ENCODE data around the gene IL16.
A peak's percentile ranks its signal among the peaks of the same experiment; 100 is the strongest.
"Not testable (repeated sequence)": the region's sequence is repeated elsewhere in the genome, so short reads cannot be mapped to it uniquely, and the experiment has no call there.

IL16 gene

DNA sequence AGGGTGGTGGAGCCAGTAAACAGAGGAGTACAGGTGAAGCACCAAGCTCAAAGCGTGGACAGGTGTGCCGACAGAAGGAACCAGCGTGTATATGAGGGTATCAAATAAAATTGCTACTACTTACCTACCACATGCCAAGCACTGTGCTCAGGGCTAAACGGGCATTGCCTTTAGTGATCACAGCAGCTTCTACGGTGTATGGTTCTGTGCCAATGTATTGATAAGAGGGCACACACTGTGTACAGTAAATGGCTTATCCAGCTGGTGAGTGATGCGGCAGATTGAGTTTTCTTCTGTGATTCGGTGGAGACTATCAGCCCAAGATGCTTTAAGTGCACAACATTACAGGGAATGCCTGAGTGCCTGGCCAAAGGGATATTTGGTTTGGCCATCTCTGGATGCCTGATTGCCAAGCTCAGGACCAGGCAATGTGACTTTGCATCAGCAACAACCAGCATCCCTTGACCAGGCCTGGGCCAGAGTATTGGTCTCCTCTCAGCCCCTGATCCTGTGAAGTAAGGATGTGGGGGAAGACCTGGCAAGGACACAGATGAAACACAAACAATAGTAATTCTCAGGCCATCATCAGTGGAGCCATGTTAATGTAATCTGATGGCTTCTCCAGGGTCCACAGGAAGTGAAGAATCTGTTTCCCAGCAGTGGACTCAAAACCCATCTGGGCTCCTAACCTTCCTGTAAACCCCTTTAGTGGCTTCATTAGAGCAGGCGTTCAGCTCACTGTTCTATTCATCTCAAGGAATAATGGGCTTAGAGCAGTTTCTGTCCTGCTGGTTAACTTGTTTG lies 113.2 kb downstream of the IL16 start:
- H3K4me3 ChIP-seq (ENCODE audit: low read depth, low read length) = no peak overlapping the region

DNA sequence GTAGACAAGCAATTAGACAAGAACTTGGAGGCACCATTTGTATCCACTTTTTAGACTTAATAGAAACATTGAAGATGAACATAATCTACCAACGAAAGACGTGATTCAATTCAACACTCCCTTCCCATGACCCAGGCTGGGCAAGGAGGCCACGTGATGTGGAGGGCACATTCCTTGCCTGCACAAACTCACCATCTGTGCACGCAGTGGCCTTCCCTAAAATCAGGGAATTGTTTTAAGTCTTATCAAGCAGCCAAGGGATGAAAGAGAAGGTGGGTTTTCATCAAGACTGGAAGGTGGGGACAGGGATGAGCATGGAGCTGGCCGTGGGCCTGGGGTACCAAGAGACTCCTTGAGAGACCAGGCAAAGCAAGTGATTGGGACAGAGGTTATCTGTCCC lies 113.8 kb downstream of the IL16 start:
- H3K4me3 ChIP-seq (ENCODE audit: low read depth, low read length) = no peak overlapping the region

DNA sequence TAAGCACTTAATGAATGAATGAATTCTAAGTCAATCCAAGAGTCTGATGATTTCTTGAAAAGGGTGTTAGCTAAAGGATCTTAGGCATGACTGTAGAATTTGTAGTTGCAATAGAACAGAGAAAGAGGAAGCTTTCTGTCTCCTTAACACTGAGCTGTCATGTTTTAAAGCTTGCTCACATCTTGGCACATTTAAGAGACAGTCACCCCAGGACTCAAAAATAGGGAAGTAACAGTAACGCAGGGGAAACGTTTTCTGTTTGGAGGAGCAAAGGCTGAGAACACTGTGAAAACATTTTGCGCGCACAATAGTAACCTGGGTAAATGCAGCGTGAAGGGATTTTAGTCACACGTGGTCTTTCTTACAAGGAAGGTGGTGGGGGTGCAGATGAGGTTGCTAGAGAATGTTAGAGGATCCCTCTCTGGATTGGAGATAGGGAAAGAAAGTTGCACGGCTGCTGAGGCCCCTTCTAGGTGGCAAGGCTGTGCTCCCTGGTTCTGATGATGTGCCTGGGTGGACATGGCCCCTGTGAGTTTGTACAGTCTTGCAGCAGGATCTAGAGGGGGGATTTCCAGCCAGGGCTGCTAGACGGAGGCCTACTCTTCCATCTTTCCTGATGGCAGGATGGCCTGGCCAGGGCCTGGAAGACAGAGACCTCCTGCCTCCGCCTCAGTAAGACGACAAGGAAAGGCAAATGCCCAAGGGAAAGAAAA lies 115.2 kb downstream of the IL16 start:
- no peak overlapping the region for H3K4me3 ChIP-seq (ENCODE audit: low read depth, low read length)

DNA sequence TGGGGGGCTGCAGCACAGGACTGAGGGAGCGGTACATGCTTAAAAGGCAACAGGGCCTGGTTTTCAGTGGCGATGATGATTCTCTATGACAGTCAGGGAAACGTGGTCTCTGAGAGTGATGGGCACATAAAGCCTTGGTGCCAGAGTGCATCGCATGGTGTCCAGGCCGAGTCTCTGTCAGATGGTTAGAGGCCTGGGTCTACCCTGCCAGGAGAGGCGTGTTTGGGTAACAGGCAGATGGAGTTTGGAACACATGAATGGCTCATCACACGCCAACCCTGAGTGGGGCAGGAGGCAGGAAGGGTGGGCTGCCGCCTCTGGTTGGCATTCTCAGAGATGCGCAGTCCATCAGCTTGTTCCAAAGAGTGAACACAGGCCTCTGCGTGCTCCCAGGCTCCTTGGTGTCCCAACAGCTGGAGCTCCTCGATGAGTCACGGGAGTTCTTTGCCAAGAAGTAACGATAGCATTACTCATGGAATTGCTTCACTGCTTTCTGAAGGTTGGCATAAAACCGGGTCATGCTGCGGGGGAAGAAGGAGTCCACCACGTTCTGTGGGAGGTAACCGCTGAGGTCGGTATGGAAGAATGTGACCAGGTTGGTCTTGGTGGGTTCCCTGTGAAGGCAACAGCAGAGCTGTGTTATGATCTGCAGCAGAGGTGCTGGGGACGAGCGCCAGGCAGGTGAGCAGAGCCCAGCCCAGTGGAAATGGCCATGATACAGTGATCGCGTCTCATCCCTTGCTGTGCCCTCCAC lies 116.3 kb downstream of the IL16 start:
- no peak overlapping the region for H3K4me3 ChIP-seq (ENCODE audit: low read depth, low read length)

DNA sequence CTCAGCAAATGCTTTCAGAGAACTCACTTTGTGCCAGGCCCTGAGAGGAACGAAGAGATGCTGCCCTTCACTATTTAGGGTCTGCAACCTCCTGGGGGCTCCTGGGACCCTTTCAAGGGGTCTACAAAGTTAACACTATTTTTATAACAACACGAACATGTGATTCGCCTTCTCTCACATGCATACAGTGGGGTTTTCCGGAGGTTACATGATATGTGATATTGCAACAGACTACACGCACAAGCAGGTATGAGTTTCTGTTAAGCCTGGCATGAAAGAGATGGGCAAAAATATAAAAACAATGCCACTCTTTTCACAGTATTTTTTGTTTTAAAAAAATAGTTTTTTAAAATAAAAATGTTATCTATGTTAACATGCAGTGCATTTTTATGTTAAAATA lies 117.0 kb downstream of the IL16 start:
- no peak overlapping the region for H3K4me3 ChIP-seq (ENCODE audit: low read depth, low read length)

DNA sequence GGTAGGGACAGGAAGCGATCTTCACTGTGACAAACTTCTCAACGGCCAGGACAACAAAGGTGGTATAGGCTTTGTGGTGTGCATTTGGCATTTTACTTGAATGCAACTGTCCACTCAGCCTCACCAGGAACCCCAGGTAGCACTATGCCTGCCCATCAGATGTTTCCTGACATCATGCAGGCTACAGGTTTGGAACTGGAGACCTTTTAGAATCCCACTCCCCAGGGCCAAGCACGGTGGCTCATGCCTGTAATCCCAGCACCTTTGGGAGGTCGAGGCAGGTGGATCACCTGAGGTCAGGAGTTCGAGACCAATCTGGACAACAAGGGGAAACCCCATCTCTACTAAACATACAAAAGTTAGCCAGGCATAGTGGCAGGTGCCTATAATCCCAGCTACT lies 117.7 kb downstream of the IL16 start:
- H3K4me3 ChIP-seq (ENCODE audit: low read depth, low read length) = no peak overlapping the region

DNA sequence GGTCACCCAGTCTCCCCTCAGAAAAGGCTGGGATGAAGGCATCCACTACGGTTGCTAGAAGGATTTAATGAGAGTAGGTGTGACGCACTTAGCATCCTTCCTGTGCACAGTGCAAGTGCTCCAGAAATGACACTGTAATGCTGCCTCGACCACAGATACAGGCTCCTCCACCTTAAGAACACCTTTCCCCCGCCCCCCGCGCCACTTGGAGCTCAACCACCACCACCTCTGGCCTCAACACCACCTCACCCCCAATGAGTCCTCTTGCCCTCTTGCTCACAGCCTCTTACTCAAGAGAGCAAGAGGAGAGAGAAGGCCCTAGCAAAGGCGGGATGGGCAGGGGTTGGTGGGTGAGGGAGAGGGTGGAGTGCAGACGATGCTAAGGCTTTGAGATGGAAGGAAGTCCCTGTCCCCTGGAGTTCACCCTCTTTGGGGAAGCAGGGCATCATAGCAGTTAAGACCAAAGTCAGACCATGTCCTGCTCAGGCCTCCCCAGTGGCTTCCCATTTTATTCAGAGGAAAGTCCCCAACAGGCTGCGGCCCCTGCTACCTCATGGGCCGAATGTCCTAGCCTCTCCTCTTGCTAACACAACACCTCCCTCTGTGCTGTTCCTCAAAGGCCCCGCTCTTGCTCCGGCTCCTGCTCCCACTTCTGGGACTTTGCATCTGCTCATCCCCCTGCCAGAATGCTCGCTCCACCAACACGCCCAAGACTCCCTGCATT lies 118.9 kb downstream of the IL16 start:
- no peak overlapping the region for H3K4me3 ChIP-seq (ENCODE audit: low read depth, low read length)

DNA sequence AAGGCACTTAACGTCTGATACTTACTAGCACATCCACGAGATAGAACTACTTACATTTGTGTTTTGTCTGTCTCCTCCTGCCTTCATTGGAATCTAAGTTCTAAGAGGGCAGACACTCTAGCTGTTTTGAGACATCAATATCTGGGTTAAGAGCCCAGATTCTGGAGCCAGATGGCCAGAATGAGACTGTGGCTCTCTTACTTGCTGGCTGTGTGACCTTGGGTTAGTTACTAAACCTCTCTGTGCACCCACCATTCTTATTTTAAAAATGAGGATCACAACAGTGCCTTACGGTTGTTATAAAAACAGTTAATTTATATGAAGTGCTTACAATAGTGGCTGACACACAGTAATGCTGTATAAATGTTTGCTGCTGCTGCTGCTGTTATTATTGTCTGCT lies 119.6 kb downstream of the IL16 start:
- no peak overlapping the region for H3K4me3 ChIP-seq (ENCODE audit: low read depth, low read length)

DNA sequence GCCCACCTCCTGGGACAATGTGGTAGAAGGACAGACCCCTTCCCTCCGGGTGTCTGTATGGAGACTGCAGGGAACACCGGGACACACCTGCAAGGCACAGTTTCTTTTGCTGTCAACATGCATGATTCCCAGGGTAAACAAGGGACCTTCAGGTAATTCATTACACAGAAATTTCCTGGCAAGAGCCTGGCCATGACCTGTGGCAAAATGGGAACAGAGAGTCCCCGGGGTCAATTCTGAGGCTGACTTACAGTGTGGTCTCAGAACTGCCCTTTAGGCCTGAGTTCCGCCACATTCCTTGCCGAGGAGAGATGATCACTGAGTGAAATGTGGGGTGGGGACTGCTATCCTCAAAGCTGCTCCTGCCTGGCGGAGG lies 121.0 kb downstream of the IL16 start:
- H3K4me3 ChIP-seq (ENCODE audit: low read depth, low read length) = no peak overlapping the region

DNA sequence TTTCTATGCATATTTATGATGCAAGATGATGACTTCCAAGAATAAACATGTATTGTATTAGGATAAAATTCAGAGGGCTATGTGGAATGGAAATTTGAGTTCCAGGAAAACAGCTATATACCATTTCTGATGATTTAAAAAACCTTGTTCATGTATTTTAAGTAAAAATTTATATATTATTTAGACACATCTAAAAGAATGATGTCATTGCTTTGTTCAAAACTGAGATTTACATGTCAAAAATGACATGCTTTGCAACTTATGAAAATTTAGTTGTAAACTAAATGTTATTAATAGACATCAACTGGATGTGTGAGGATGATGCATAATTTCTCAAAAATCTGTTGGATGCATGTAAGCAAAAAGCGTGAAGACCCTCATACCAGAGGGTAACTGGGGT lies 125.0 kb downstream of the IL16 start:
- no peak overlapping the region for H3K4me3 ChIP-seq (ENCODE audit: low read depth, low read length)

DNA sequence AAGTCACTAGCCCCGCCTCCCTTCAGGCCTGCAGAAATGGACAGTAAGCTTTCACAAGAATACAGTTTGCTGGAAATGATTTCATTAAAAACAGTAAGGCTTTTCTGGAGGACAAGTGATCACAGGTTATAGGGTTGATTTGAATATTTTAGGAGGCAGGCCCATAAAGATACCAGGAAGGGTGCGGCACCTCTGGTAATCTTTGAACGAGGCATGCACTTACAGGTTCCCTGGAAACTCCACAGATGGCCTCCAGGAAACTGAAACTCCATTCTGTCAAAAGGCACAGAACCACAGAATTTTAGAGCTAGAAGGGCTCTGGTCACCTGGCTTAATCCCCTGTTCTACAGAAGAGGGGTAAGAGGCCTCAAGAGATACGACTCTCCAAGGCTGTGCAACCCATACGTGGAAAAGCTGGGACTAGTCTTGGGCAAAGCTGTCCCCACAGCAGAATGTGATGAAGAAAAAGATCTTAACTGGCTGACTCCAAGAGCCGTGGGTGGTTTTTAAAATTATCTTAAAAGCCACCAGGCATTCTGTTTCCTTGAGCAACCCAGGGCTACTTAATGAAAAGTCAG lies 126.1 kb downstream of the IL16 start:
- no peak overlapping the region for H3K4me3 ChIP-seq (ENCODE audit: low read depth, low read length)

DNA sequence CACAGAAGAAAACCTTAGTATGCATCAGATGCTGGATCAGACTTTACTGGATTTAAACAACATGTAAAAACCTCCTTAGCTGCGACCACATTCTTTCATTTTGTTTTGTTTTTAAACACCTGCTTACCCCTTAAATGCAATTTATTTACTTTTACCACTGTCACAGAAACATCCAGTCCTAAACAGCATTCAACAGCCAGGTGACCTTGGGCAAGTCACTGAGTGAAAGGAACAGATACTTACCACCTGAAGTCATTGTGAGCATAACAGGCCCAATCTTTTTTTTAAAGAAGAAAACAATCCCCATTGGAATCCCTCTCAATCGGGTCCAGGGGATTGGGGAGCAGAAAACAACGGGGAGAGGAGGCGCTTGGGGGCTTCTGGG lies 126.9 kb downstream of the IL16 start:
- H3K4me3 ChIP-seq (ENCODE audit: low read depth, low read length) = peak overlapping the region; percentile 74

DNA sequence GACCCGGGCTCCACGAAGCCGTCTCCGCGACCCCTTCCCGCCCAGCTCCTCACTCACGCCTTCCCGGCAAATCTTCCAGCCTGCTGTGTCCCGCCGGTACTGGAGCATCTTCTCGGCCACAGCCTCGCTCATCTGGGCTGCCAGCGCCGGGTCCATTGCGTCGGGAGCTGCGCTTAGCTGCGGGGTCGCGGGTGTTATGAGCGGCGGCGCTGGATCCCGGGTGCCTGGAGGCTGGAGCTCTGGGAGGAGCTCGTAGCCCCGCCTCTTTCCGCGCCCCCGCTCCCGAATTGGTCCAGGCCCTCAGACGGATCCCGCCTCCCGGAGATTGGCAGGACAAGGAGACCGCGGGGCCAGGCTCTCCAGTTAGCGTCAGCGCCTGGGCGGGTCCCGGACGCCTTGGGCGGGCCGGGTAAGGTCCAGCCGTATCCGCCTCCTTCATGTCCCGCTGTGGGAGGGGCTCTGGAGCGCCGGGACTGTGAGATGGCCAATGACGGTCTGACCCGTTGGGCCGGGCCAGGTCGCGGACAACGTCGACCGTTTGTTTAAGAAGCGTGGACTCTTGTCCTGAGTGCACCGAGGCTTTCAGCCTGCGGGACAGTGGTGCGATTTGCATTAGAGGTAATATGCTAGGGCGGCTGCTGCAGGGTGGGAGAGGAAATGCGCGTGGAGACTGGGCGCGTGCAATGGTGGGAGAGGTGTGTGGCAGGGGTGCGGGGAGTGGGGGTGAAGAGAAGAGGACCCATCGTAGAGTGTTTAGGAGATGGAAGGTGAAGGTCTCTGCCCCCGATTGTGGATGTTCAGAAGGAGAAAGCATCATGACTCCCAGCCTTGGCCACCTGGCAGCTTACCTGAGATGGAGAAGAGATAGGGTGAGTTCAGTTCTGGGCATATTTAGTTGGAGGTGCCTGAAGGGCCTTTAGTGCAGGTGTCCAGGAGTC lies 127.5 kb downstream of the IL16 start, which contains the start of gene STARD5:
Gene STARD5 (minus strand): TSS at position 198 of the 938 bp plus-strand sequence. CDS start 42 bp downstream, at position 156.
- H3K4me3 ChIP-seq (ENCODE audit: low read depth, low read length) = peak within 1 kb of the TSS; percentile 74

DNA sequence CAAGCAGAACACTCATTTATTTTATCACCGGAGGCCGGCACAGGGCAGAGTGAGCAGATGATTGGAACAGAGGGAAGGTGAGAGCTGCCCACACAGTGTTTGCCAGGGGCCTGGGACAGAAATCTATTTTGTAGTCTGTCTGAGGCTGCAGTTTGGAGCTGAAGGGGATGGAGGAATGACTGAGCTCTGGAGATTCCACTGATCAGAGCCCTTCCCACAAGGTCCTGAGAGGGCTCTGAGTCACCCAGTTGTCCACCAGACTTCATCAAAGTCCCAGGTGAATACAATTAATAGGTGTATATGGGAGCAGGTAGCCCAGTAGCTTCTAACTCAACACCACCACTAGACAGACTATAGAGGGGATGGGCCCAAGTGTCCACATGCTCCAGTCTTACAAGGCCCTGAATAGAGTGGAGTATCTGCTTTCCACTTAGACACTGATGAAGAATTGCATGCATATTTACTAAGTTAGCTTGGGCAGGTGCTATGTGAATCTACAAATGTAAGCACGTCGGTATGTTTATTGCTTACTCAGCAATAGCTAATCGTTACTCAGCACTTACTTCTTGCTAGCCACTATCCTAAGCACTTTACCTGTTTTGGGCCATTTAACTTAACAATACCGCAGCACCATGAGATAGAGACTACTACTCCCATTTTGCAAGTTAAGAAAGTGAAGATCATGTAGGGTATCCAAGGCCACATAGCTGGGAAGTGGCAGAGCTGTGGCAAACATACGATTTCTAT lies 130.0 kb downstream of the IL16 start:
- H3K4me3 ChIP-seq (ENCODE audit: low read depth, low read length) = no peak overlapping the region

DNA sequence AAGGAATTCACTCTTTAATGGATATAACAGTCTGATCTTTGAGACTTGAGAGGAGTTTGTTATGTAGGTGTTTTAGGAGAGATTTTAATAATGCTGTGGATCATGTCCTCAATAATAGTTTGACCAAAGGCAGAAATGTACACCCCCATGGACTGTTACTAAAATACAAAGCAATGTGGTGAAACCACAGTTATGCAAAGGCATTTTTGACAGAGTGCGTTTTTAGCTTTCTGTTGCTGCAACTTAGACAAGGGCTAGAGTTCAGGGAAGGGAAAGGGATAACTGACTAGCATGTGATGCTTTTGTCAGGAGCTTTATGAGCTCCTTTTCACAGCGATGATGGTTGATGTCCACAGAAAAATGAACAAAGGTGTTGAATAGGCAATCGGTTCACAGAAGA lies 130.8 kb downstream of the IL16 start:
- no peak overlapping the region for H3K4me3 ChIP-seq (ENCODE audit: low read depth, low read length)

DNA sequence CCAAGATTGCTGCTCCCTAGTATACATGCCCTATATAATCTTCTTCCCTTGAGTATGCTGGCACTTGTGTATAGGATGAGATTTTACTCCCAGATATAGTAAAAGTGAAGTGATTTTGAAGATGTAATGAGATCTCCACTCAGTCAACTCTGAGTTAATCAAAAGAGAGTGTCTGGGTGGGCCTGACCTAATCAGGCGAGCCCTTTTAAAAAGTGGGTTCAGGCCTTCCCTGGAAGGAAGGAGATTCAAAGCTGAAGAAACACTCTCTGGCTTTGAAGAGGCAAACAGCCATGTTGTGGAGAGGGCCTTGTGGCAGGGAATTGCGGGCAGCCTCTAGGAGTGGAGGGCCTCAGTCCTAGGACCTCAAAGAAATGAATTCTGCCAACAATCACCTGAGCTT lies 132.8 kb downstream of the IL16 start:
- H3K4me3 ChIP-seq (ENCODE audit: low read depth, low read length) = no peak overlapping the region

DNA sequence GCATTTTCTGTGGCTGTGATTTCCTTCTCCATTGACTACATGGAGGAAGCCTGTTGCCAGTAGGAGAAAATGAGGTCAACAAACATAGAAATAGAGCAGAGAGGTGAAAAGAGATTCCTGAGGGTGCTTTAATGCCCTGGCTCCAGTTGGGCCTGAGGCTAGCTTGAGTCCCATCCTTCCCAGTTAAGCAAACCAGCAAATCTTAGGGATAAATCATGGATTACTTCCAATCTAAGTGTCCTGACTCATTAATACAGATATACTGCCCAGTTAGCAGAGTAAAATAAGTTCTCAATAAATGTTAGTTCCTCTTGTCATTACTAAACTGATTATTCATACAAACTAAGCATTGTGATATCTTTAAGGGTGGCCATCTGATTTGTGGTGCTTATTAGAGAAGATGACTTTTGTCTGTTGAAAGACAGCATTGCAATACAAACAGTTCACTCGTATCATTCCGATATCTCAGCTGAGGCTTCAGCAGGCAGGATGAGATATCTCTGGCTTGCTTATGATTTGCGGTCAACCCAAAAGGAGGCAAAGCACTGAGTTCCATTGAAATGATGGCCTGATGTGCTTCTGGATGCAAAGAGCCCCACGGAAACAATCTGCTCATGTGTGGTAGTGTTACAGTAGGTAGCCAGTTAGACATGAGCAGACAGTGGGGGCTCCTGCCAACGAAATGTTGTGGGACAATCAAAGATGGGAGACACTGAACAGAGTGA lies 133.8 kb downstream of the IL16 start:
- H3K4me3 ChIP-seq (ENCODE audit: low read depth, low read length) = no peak overlapping the region

DNA sequence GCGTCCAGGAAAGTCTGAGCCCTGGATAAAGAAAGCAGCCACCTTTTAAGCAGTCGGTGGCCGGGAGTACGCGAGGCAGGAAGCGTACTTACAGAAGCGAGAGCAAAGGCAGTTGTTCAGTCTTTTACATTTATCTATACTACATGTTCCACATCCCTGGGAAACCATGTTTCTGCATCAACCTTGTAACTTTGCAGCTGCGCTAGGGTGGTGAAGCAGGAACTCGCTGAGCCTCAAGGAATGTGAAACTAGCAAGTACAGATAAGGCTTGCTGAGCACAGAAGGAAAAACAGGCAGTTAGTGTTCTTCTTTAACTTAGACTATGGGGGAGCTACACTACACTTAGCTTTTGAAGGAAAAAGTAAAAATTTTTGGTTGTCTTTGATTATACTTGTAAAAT lies 134.5 kb downstream of the IL16 start:
- not testable (repeated sequence) for H3K4me3 ChIP-seq (ENCODE audit: low read depth, low read length)

All from iPS-11a (cell line).